ENCODE data around the gene FHOD3.

- TF ChIP-seq CTCF (conservative IDR thresholded peaks at IDR 0.05; ENCODE audit: low read depth, low read length), result peak; percentile 80
- TF ChIP-seq EZH2 (IDR thresholded peaks at IDR 0.05; ENCODE audit: borderline replicate concordance, low read depth, low read length, poor library complexity, severe bottlenecking), result no peak
Observed at GRCh38 chr18:36809590-36810381, 512.3 kb downstream of the FHOD3 start.

All from A673 (cell line).